Measurements from ENCODE around the gene SPTBN2. TPM values are rescaled to one million over a fixed set of nuclear protein-coding genes. Genes with fewer than 3 reads are reported as not detected.
"Not testable (repeated sequence)": the region's sequence is repeated elsewhere in the genome, so short reads cannot be mapped to it uniquely, and the experiment has no call there.

The SPTBN2 gene
- polyA plus RNA-seq, 4 donors = 9.2 to 75.2 (median 50.7) TPM

GRCh38 chr11:66646828-66647227 is 82.2 kb downstream of the SPTBN2 start:
- no peak for DNase-seq (ENCODE audit: low read depth in 4 of 4, low spot score in 3 of 4)

- DNase-seq (ENCODE audit: low read depth in 4 of 4, low spot score in 3 of 4) = no peak
Measured at GRCh38 chr11:66643745-66644437, 85.1 kb downstream of the SPTBN2 start.

GRCh38 chr11:66641834-66642233 is 87.2 kb downstream of the SPTBN2 start:
- DNase-seq (ENCODE audit: low read depth in 4 of 4, low spot score in 3 of 4) = no peak

GRCh38 chr11:66639814-66640340 is 89.1 kb downstream of the SPTBN2 start:
- not testable (repeated sequence) for DNase-seq (ENCODE audit: low read depth in 4 of 4, low spot score in 3 of 4)

GRCh38 chr11:66639066-66639813 is 89.8 kb downstream of the SPTBN2 start:
- DNase-seq (ENCODE audit: low read depth in 4 of 4, low spot score in 3 of 4) = peak; percentile 28 to 36 (median 32)

GRCh38 chr11:66638177-66639065 is 90.6 kb downstream of the SPTBN2 start, which contains the start of gene RBM4:
Gene RBM4, plus strand, starts transcription at chr11:66638703. Its CDS starts 1,009 bp downstream, at chr11:66639712.
- DNase-seq (ENCODE audit: low read depth in 4 of 4, low spot score in 3 of 4) = peak; percentile 99 to 100 (median 100)

- DNase-seq (ENCODE audit: low read depth in 4 of 4, low spot score in 3 of 4) = peak in 1 of 4 donors; percentile 7
Measured at GRCh38 chr11:66637557-66638176, 91.3 kb downstream of the SPTBN2 start.

- no peak for DNase-seq (ENCODE audit: low read depth in 4 of 4, low spot score in 3 of 4)
Measured at GRCh38 chr11:66636411-66636810, 92.6 kb downstream of the SPTBN2 start.

Other genes starting within 250 kb of the SPTBN2 start
- gene DPP3, start 248.8 kb downstream of the SPTBN2 start, polyA plus RNA-seq (ENCODE audit: insufficient read length in 4 of 4) = 10 to 100 TPM in 3 of 4 donors, 1 to 10 TPM in 1; 7.7 to 22.6 (median 20.6) TPM
- 10 to 100 TPM; 36.5 to 96.9 (median 70.8) TPM for gene BBS1, start 218.6 kb downstream of the SPTBN2 start, polyA plus RNA-seq (ENCODE audit: insufficient read length in 4 of 4)
- gene ZDHHC24, start 183.2 kb downstream of the SPTBN2 start, polyA plus RNA-seq (ENCODE audit: insufficient read length in 4 of 4) = 1 to 10 TPM; 5.9 to 9.8 (median 7.5) TPM
- gene ACTN3, start 182.3 kb downstream of the SPTBN2 start, polyA plus RNA-seq (ENCODE audit: insufficient read length in 4 of 4) = under 1 TPM; 0.27 to 0.52 (median 0.48) TPM
- gene CTSF, start 160.6 kb downstream of the SPTBN2 start, polyA plus RNA-seq (ENCODE audit: insufficient read length in 4 of 4) = 100 to 1,000 TPM in 3 of 4 donors, 10 to 100 TPM in 1; 93.0 to 112 (median 104) TPM
- gene CCDC87, start 136.2 kb downstream of the SPTBN2 start, polyA plus RNA-seq (ENCODE audit: insufficient read length in 4 of 4) = under 1 TPM; 0.23 to 0.50 (median 0.28) TPM
- gene CCS, start 136.0 kb downstream of the SPTBN2 start, polyA plus RNA-seq (ENCODE audit: insufficient read length in 4 of 4) = 10 to 100 TPM; 41.5 to 77.0 (median 48.4) TPM
- 10 to 100 TPM; 50.9 to 94.3 (median 64.1) TPM for gene RBM14, start 112.6 kb downstream of the SPTBN2 start, polyA plus RNA-seq (ENCODE audit: insufficient read length in 4 of 4)
- gene RBM4, start 90.5 kb downstream of the SPTBN2 start, polyA plus RNA-seq (ENCODE audit: insufficient read length in 4 of 4) = 100 to 1,000 TPM; 173 to 257 (median 252) TPM
- gene RBM4B, start 51.3 kb downstream of the SPTBN2 start, polyA plus RNA-seq (ENCODE audit: insufficient read length in 4 of 4) = 10 to 100 TPM; 63.3 to 81.4 (median 63.9) TPM
- gene RCE1, start 114.2 kb upstream of the SPTBN2 start, polyA plus RNA-seq (ENCODE audit: insufficient read length in 4 of 4) = 10 to 100 TPM; 18.9 to 36.5 (median 21.2) TPM
- 10 to 100 TPM in 3 of 4 donors, 1 to 10 TPM in 1; 9.1 to 28.0 (median 12.7) TPM for gene LRFN4, start 127.8 kb upstream of the SPTBN2 start, polyA plus RNA-seq (ENCODE audit: insufficient read length in 4 of 4)
- gene PC, start 229.2 kb upstream of the SPTBN2 start, polyA plus RNA-seq (ENCODE audit: insufficient read length in 4 of 4) = 10 to 100 TPM; 15.3 to 56.0 (median 38.6) TPM
- gene C11orf86, start 246.1 kb upstream of the SPTBN2 start, polyA plus RNA-seq (ENCODE audit: insufficient read length in 4 of 4) = not detected